OCI-LY7 (cell line): ENCODE data around the gene CLRN3. TPM values are rescaled to one million over a fixed set of nuclear protein-coding genes. Genes with fewer than 3 reads are reported as not detected.

ENCODE experiments used
- BruUV-seq: library from RNA; stranded (reverse); fragments of 400-500 nt; replicated peaks from 2 replicates; lab custom pipeline; 2021; lab: Mats Ljungman, UMichigan
- CTCF ChIA-PET: fragments of 300-600 bp; sonication (Branson Sonifier 250); formaldehyde crosslinking; loops from one replicate; lab custom pipeline; 2022; ENCODE audit warnings: antibody characterized with exemption; ENCODE audit not compliant: unreplicated experiment; lab: Charles Lee
- POLR2A ChIA-PET: fragments of 300-600 bp; sonication (Branson Sonifier 250); formaldehyde crosslinking; loops from one replicate; lab custom pipeline; 2022; ENCODE audit warnings: antibody characterized with exemption; lab: Charles Lee
- DNase-seq: peaks from one replicate; pipeline ENCODE4 v3.0.0-alpha.2; 2015; ENCODE audit warnings: low spot score
- H2AFZ ChIP-seq: fragments of 200-600 bp; sonication (generic), shearing (Covaris generic); 2 replicates; pipeline ENCODE4 v1.6.1; 2014; ENCODE audit warnings: mild to moderate bottlenecking, antibody characterized with exemption, low read length, moderate library complexity
- H3K27ac ChIP-seq: fragments of 200-600 bp; sonication (generic); 2 replicates; pipeline ENCODE4 v1.5.1; 2014; ENCODE audit warnings: mixed run types, low read depth, mild to moderate bottlenecking, moderate library complexity, low read length, inconsistent platforms; ENCODE audit not compliant: poor library complexity, severe bottlenecking
- H3K36me3 ChIP-seq: fragments of 200-600 bp; sonication (generic); 2 replicates; pipeline ENCODE4 v1.6.1; 2014; ENCODE audit warnings: mild to moderate bottlenecking, antibody characterized with exemption, low read length, moderate library complexity, mixed read lengths; ENCODE audit not compliant: insufficient read depth
- H3K4me1 ChIP-seq: fragments of 200-600 bp; sonication (generic); 2 replicates; pipeline ENCODE4 v1.5.1; 2014; ENCODE audit warnings: mild to moderate bottlenecking, low read length; ENCODE audit not compliant: insufficient read depth, poor library complexity, severe bottlenecking
- H3K4me2 ChIP-seq: fragments of 200-600 bp; sonication (generic); 2 replicates; pipeline ENCODE4 v1.6.1; 2014; ENCODE audit warnings: mild to moderate bottlenecking, low read length
- H3K4me3 ChIP-seq: fragments of 200-600 bp; sonication (generic); 2 replicates; pipeline ENCODE4 v1.5.1; 2014; ENCODE audit warnings: mild to moderate bottlenecking, low read depth, low read length; ENCODE audit not compliant: poor library complexity, severe bottlenecking
- H3K79me2 ChIP-seq: fragments of 200-600 bp; sonication (generic); 2 replicates; pipeline ENCODE4 v1.6.1; 2016; ENCODE audit warnings: low read depth, mild to moderate bottlenecking, low read length, moderate library complexity, mixed read lengths; ENCODE audit not compliant: insufficient read depth
- H3K9me2 ChIP-seq: fragments of 200-600 bp; sonication (generic); 2 replicates; pipeline ENCODE4 v1.6.1; 2016; ENCODE audit warnings: mild to moderate bottlenecking, low read length, mixed read lengths; ENCODE audit not compliant: insufficient read depth
- H3K9me3 ChIP-seq: fragments of 200-600 bp; sonication (generic); 2 replicates; pipeline ENCODE4 v1.6.1; 2014; ENCODE audit warnings: mild to moderate bottlenecking, mixed run types, low read length, mixed read lengths
- H4K20me1 ChIP-seq: fragments of 200-600 bp; sonication (generic); 2 replicates; pipeline ENCODE4 v1.6.1; 2014; ENCODE audit warnings: mild to moderate bottlenecking, antibody characterized with exemption, low read length, moderate library complexity, mixed read lengths; ENCODE audit not compliant: insufficient read depth
- CTCF ChIP-seq: fragments of 200-600 bp; sonication (generic); conservative IDR thresholded peaks from 2 replicates; pipeline ENCODE4 v1.5.1; 2014; ENCODE audit warnings: mild to moderate bottlenecking, antibody characterized with exemption, low read length, moderate library complexity, mixed read lengths
- EZH2phosphoT487 ChIP-seq: fragments of 200-600 bp; sonication (generic); IDR thresholded peaks from 2 replicates; pipeline ENCODE4 v1.6.1; 2018; ENCODE audit warnings: low read depth, borderline replicate concordance, mild to moderate bottlenecking, mixed run types, antibody characterized with exemption, low read length, moderate library complexity, mixed read lengths
- intact Hi-C: fragments of 100-400 bp; cut with micrococcal nuclease; formaldehyde crosslinking; loops from one replicate; pipeline ENCODE4 v1.10.0; 2022; ENCODE audit not compliant: unreplicated experiment
- total RNA-seq, 2 experiments: library from RNA; depleted of rRNA in 1 of 2; stranded (reverse); fragments of >200 nt in 1 of 2; shearing (Covaris generic) in 1 of 2; gene quantifications; 2 replicates each; pipeline ENCODE4 v1.2.3, GENCODE V29; 2014 to 2022

CLRN3 gene
- total RNA-seq, 2 experiments from 2014 or later: not detected

- H3K9me3 ChIP-seq: peaks cover 11% of the 10 kb centered on the region; the same call in 1 of the 2 replicates
- no peak for TF ChIP-seq EZH2phosphoT487
- TF ChIP-seq CTCF: no peak
- BruUV-seq: no TSS peak
- H4K20me1 ChIP-seq: no peaks in the 10 kb centered on the region
- no peaks in the 10 kb centered on the region for H3K79me2 ChIP-seq
- H3K9me2 ChIP-seq: no peaks in the 10 kb centered on the region
- CTCF ChIA-PET: no interaction called here
- no peak overlapping the region for H2AFZ ChIP-seq
- no peak overlapping the region for H3K4me3 ChIP-seq
- H3K36me3 ChIP-seq: no peaks in the 10 kb centered on the region
- no peaks in the 10 kb centered on the region for H3K4me1 ChIP-seq
- no peak overlapping the region for H3K27ac ChIP-seq
- intact Hi-C loops: no loop called here
- POLR2A ChIA-PET: no interaction called here
- H3K4me2 ChIP-seq: no peak overlapping the region
- DNase-seq: no peak
Measured at GRCh38 chr10:127872871-127873600, 19.7 kb downstream of the CLRN3 start.

GRCh38 chr10:127872011-127872761, 20.6 kb downstream of the CLRN3 start:
- CTCF ChIA-PET: no interaction called here
- Histone ChIP-seq H3K9me3 (peaks cover 11% of the 10 kb centered on the region; the same call in 1 of the 2 replicates), H4K20me1 (no peaks in the 10 kb centered on the region), H2AFZ (no peak overlapping the region), H3K4me1 (no peaks in the 10 kb centered on the region), H3K4me3 (no peak overlapping the region), H3K36me3 (no peaks in the 10 kb centered on the region), H3K79me2 (no peaks in the 10 kb centered on the region), H3K27ac (no peak overlapping the region), H3K9me2 (no peaks in the 10 kb centered on the region), H3K4me2 (no peak overlapping the region)
- POLR2A ChIA-PET: no interaction called here
- intact Hi-C loops: no loop called here
- no TSS peak for BruUV-seq
- TF ChIP-seq CTCF (no peak), EZH2phosphoT487 (no peak)
- DNase-seq: no peak

- ChIA-PET CTCF (no interaction called here), POLR2A (no interaction called here)
- H3K4me3 ChIP-seq: no peak overlapping the region
- no TSS peak for BruUV-seq
- no peak overlapping the region for H3K4me2 ChIP-seq
- H3K27ac ChIP-seq: no peak overlapping the region
- H3K4me1 ChIP-seq: no peaks in the 10 kb centered on the region
- H3K9me2 ChIP-seq: no peaks in the 10 kb centered on the region
- H2AFZ ChIP-seq: no peak overlapping the region
- peaks cover 11% of the 10 kb centered on the region; the same call in 1 of the 2 replicates for H3K9me3 ChIP-seq
- H3K79me2 ChIP-seq: no peaks in the 10 kb centered on the region
- intact Hi-C loops: no loop called here
- TF ChIP-seq EZH2phosphoT487 (no peak), CTCF (no peak)
- H4K20me1 ChIP-seq: no peaks in the 10 kb centered on the region
- no peaks in the 10 kb centered on the region for H3K36me3 ChIP-seq
- no peak for DNase-seq
Measured at GRCh38 chr10:127871631-127872010, 21.1 kb downstream of the CLRN3 start.
